Measurements from ENCODE around the gene A3GALT2. TPM values are rescaled to one million over a fixed set of nuclear protein-coding genes. Genes with fewer than 3 reads are reported as not detected.

The A3GALT2 gene
- total and polyA plus RNA-seq, 9 of the 15 experiments (the other 6 are each of a cell fraction or from before 2014, with no cell fraction given): not detected

DNA sequence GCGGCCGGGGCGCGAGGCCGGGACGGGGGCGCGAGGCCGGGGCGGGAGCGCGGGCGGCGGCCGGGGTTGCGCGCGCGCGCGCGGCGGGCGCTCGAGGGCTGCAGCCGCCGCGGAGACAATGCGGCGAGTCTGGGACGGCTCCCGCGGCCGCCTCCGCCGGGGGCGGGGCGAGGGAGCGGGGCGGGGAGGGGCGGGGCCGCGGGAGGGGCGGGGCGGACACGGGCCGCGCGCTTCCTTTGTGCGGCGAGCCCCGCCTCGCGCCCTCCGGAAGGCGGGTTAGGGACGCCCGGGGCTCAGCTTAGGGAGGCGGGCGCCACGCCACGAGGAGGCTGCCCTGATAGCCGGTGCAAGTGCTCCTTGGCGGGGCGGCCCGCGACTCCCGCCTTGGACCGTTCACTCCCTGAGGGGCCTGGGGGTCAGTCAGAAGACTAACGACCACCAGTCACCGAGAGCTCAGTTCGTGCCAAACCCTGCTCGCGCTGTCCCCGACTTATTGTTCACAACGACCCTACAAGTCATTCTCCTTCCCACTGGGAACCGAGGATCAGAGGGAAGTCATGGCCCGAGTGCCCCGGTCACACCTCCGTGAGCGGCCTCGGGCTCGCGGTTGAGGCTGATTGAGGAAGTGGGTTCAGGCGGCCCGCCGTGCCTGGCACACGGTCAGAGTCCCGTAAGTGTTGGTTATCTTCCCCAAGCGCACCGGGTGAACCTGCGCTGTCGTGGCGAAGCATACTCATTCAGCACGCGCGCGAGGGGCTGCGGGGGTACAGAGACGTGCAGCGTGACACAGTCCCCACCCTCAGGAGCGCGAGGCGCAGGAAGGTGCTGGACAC, 29.1 kb upstream of the A3GALT2 start (continued):
- TF ChIP-seq STAT5A (IDR thresholded peaks at IDR 0.05; ENCODE audit: borderline replicate concordance, low read length) (no peak), CHD2 (IDR thresholded peaks at IDR 0.05; ENCODE audit: low read depth, low read length) (no peak), ZNF644 (tag; IDR thresholded peaks at IDR 0.05; ENCODE audit: low read depth) (no peak), HMG20A (CRISPR knock-in tag; conservative IDR thresholded peaks at IDR 0.05) (no peak), CHCHD3 (CRISPR knock-in tag; IDR thresholded peaks at IDR 0.05) (no peak), NCOA6 (IDR thresholded peaks at IDR 0.05) (no peak), HMGN3 (IDR thresholded peaks at IDR 0.05; ENCODE audit: borderline replicate concordance, extremely low read depth, insufficient read length, low read depth, low read length) (peak; percentile 79), POLR2AphosphoS5 (IDR thresholded peaks at IDR 0.05; ENCODE audit: control insufficient read depth, insufficient read depth, low read depth, low read length) (peak; percentile 87), RAD21 (CRISPR knock-in tag; conservative IDR thresholded peaks at IDR 0.05 in 1 of 2, IDR thresholded peaks at IDR 0.05 in 1 of 2) (no peak), HMG20B (CRISPR knock-in tag; IDR thresholded peaks at IDR 0.05) (0 out of 2 replicates have a peak, but pooled peaks have one; percentile 33), NFRKB (IDR thresholded peaks at IDR 0.05; ENCODE audit: low read depth) (peak; percentile 78; the same call in 1 of the 2 replicates), ZSCAN29 (IDR thresholded peaks at IDR 0.05) (no peak), NCOR1 (IDR thresholded peaks at IDR 0.05) (no peak), TEAD2 (tag; IDR thresholded peaks at IDR 0.05) (no peak), TAF15 (IDR thresholded peaks at IDR 0.05; ENCODE audit: low read depth, low read length) (no peak)
- TF ChIP-seq, protein P1, sequence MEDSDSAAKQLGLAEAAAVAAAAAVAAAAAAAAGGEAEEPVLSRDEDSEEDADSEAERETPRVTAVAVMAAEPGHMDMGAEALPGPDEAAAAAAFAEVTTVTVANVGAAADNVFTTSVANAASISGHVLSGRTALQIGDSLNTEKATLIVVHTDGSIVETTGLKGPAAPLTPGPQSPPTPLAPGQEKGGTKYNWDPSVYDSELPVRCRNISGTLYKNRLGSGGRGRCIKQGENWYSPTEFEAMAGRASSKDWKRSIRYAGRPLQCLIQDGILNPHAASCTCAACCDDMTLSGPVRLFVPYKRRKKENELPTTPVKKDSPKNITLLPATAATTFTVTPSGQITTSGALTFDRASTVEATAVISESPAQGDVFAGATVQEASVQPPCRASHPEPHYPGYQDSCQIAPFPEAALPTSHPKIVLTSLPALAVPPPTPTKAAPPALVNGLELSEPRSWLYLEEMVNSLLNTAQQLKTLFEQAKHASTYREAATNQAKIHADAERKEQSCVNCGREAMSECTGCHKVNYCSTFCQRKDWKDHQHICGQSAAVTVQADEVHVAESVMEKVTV (CRISPR knock-in tag; IDR thresholded peaks at IDR 0.05): no peak
- TF ChIP-seq, protein P2, sequence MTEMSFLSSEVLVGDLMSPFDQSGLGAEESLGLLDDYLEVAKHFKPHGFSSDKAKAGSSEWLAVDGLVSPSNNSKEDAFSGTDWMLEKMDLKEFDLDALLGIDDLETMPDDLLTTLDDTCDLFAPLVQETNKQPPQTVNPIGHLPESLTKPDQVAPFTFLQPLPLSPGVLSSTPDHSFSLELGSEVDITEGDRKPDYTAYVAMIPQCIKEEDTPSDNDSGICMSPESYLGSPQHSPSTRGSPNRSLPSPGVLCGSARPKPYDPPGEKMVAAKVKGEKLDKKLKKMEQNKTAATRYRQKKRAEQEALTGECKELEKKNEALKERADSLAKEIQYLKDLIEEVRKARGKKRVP (CRISPR knock-in tag; IDR thresholded peaks at IDR 0.05): 0 out of 2 replicates have a peak, but pooled peaks have one; percentile 6
